Activated CD8-positive, alpha-beta memory T cell treated with anti-CD3 and anti-CD28 coated beads for 1 hour (primary cell): Measurements from ENCODE around the gene THSD4.

Experiments
- DNase-seq, 2 donors: peaks; one replicate each; pipeline ENCODE4 v3.0.0-alpha.2; 2020; ENCODE audit warnings: low read depth in 1 of 2; ENCODE audit errors: extremely low read depth in 1 of 2

The THSD4 gene

DNA sequence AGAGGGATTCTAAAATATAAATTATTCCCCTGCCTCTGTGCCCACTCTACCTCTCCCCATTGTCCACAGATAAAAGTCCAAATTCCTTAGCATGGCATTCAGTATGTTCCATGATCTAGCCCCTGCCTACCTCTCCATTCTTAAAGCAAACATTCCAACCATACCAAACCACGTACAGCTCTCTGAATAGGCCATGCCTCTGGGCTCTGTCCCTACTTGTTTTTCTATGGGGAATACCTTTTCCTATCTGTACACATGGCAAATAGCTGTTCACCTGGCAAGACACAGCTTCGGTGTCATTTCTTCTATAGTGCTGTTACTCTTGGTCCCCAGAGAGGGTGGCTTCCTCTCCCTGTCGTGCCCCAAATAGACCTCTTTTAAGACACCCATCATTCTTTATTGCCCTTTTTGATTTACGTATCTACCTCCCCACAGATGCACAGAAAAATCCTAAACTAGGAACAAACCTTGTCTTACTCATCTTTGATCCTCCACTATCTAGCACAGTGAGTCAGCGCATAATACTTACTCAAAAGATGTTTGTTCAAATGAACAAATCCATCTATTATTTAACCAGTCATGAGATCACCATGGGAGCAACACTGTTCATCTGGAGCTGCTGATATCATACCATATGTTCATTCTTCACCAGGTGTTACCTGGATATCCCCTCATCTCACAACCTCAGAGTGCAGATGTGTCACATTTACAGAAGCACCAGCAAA is 329.8 kb downstream of the THSD4 start:
- DNase-seq = no peak

DNA sequence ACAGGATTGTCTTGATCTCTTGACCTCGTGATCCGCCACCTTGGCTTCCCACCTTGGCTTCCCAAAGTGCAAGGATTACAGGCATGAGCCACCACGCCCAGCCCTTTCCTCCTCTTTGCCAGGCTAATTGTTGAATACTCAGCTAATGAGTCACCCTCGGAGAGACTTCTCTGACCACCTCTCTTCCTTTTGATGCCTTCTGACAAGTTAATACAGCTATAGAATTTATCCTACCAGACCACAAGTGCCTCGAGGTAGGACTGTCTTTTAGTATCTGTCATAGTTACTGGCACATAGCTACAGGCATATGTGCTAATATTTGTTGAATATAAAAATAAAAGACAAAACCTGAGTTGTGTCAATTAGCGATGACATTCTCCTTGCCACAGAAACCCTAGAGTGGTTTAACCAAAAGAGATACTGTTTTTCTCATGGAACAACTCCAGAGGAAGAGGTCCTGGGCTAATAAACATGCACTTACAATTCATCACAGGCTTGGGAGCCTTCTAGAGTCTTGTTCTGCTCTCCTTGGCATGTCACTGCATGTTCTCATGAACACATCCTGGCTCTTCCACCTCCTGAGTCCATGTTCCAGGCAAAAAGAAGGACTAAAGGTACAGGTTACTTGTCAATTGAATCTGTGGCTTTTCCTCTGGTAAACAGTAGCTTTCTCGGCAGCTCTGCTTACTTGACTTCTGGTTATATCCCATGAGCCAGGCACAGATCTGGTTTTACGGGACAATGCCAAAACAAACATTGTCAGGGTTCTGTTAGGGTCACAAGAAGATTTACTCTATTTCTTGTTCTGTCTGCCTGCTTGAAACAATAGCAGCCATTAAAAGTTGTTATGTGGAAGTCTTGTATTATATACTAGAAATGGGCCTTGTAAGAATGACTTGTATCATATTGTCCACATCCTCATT is 332.3 kb downstream of the THSD4 start:
- no peak for DNase-seq

DNA sequence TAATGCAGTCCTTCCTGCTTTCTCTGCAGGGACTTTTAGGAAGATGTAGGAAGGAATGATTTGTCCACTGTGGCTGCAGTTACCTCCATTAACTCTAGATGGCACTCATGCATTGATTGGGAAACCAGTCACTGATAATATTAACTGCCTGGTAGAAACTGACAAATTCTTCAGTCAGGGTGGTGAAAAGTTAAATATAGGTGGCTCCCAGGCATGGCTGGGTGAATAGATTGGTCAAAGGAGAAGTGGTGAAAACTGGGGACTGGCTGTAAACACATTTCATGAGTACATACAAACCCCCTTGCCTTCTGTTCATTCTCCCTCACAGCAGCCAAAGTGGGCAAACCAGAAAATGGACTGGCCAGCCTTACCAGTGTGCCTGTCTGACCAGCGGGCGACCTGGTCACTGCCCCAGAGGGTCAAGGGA is 333.4 kb downstream of the THSD4 start:
- no peak for DNase-seq

DNA sequence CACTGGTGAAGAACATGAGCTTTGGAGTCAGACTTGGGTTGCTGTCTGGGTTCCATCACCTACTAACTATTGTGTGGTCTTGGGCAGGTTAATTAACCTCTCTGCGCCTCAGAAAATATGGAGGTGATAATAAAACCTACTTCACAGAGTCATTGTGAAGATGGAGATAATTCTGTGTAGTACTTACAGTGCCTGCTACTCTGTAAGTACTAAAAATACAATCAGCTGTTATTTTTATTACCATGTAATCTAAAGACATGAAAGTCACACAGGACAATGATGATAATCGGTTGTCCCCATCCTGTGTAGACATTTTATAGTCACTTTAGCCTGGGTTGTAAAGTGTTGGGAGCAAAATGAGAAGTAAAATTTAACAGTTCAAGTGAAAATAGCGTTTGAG is 334.1 kb downstream of the THSD4 start:
- DNase-seq = no peak

DNA sequence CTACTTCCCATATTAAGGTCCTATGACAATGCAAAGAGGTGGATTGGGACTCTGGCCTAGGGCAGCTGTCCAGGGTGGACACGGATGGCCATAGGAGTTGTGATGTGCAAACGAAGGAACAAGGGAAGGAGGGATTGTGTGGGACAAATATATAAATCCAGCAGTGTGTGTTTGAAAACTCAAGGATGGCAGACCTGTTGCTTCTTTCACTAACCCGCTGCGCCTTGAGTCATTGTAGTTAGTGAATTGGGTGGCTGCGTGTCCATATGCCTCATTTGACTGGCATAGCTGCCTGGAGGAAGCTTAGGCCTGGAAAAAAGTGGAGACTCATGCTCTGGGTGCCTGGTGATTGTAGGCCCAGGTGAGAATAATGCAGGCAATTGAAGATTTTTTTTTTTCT is 334.7 kb downstream of the THSD4 start:
- no peak for DNase-seq

DNA sequence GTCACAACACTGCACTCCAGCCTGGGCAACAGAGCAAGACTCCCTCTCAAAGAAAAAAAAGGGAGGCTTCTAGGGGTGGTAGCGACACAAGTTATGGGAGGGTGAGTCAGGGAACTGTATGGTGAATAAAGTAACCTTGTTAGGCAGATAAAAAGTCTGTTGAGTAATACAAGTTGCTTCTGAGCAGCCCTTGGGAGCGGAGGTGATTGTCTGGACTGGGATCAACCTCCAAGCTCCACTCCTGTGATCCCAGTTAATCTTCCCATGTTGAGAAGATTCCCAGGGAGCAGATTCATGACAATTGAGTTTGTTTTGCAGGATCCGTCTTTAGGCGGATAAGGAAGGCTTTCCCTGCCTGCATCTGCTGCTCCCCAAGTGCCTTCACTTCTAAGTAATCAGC is 335.9 kb downstream of the THSD4 start:
- DNase-seq = no peak

DNA sequence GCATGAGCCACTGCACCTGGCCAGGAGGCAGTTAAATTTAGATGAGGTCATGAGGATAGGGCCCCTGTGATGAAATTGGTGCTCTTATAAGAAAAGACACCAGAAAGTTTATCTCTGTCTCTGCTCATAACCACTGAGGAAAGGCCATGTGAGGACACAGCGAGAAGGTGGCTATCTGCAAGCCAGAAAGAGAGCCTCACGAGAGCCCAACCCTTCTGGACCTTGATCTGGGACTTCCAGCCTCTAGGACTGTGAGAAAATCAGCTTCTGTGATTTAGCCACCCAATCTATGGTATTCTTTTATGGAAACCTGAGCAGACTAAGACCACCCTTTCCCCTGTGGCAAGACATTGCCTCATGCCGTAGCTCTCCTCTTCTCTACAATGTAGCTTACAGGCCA is 337.6 kb downstream of the THSD4 start:
- no peak for DNase-seq

DNA sequence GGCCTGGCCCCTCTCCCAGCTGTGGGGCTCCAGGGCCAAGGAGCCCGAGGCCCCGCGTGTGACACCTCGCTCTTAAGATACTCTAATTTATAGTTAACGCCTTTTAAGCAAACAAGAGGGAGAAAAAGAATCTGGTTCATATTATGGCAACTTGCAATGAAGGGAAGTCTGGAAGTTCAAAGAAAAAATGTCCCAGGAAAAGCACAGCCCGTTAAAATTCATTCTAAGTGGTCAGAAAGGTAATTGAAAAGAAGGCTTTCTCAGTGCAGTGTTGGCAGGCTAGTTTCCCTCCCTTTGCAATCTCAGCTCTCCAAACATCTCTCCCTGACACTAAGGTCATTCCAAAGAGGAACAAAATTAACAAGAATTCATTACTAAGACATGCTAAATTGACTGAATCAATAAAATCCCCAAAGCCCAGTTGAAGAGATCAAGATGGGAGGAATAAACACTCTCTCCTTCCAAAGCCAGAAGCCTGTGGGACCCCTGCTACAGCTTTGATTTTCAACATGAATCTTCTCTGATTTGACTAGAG is 339.3 kb downstream of the THSD4 start:
- no peak for DNase-seq

DNA sequence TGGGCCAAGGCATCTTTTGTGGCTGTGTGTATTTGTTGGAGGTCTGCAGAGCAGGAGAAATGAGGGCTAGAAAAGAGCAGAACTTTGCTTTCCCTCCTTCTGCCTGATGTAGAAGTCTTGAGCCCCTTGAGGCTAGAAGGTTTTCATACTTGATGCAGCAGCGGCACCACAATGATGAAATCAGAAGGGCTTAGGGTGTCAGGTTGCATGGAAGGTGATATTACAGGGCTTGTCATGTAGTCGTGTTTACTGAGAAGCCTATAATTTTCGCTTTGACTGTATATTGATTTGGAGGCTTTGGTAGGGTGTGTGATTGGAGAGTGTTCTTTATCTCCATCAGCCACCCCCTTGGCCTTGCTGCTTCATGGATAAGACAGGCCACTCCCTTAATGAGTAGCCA is 339.8 kb downstream of the THSD4 start:
- no peak for DNase-seq

DNA sequence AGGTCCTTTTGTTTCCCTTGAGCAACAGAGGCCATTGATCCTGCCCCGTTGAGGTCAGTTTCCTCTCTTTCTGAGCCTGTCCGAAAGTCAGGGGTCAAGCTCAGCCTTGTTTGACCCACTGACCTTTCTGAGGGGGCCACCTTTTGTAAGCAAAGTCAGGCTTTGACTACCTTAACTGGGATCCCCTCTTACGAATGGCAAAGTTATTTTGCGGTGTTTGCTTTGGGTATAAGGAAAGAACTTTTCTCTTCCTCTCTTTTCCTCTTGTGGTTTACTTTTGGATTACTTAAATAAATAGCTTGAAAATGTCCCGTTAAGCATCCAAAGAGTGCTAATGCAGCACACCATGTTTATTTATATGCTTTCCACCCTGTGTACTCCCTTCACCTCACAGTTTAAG is 340.6 kb downstream of the THSD4 start:
- DNase-seq = no peak

DNA sequence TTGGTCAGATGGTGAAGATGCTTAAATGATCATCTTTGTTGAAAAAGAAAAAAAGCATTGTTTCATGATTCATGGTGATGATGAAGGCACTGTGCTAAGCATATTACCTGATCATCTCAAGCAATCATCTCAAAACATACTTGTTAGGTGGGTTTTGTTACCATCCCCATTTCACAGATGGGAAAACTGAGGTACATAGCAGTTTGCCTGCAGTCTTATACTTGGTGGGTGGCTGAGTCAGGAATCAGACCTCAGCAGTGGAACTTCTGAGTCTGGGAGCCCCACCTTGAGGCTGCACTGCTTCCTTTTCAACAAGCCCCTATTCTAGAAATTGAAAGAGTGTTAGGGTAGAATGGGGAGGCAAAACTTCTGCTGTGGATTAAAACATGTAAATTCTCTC is 341.1 kb downstream of the THSD4 start:
- no peak for DNase-seq

DNA sequence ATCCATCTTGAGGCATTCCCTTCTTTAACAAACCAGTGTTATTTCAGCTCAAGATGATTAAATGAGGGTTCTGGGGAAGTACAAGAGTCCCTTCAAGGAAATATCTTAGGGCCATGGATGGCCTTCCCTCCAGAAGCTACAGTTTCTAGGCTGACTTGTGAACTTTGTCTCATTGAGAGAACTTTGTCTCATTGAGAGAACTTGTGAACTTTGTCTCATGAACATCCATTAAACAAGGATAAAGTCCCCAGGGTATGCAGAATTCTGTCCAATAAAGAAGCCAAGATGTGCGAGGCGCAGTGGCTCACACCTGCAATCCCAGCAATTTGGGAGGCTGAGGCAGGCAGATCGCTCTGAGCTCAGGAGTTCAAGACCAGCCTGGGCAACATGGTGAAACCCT is 341.5 kb downstream of the THSD4 start:
- no peak for DNase-seq

DNA sequence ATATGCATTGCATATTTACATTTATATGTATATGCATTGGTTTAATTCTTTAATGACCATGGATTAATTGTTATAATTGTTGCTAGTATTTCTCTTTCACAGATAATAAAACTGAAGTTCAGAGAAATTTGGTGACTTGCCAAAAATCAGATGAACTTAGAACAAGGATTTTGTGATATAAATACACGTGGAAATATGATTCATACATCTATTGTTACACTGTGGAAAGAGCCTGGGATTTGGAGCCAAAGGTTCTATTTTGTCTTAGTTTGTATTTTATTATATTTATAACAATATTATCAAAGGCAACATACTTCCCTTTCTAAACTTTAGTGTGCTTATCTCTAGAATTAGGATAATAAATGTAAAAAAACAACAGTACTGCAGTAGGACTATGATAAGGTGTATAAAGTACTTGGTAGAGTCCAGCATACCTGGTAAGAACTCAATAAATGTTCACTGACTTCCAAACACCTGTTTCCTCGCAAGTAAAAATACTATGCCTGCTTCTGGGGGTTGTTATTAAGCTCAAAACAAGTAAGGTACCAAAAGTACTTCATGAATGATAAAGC is 342.9 kb downstream of the THSD4 start:
- DNase-seq = no peak

DNA sequence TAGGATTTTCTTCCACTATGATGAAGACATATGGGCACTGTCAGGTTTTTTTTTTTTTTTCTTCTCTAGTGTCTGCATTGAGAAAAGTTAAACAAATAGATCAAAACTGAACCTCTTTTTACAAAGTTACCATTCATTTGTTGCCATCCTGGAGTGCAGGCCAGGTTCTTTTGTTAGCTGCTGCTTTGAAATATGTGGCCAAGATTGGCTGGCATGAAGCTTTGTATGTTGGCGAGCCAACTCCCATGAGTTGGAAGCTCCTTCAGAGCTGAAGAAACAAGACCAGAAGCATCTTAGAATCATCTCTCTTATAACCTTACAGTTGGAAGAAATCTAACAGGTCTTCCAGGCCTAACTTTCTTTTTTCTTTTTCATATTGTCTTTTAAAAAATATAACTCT is 346.5 kb downstream of the THSD4 start:
- no peak for DNase-seq

DNA sequence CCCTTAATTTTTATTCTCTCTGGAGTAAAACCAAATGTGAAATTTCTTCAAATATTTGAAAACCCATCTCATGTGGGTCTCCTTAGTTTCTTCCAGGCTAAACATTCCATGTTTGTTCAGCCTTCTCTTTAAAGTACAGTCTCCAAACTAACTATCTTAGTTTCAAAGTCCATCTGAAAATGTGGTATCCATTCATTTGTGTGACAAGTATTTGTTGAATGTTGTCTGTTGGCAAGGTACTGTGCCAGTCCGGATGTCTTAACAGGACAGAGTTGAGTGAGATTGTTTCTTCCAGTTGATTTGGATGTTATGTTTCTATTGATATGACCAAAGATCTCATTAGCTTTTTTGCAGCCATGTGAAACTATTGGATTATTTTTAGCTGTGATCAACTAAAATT is 347.4 kb downstream of the THSD4 start:
- DNase-seq = no peak

DNA sequence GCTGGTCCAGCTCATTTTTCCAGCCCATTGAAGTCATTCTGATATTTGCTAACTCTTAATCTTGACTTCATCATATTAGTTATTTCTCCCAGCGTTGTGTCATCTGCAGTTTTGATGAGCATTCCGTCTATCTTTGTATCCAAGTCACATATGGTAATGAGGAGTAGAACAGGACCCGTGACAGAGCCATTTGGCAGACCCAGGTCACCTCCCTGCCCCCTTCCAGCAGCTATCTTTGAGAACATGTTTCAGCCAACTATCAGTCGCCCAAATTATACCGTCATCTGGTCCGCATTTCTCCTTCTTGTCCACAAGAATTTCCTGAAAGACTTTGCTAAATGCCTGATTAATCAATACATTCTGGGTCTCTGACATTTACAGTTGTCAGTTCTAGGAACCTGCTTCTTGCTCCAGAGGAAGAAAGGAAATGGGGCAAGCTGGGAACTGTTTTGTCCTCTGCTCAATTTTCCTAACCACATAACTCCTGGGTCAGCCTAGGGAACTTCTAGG is 347.9 kb downstream of the THSD4 start:
- DNase-seq = no peak

DNA sequence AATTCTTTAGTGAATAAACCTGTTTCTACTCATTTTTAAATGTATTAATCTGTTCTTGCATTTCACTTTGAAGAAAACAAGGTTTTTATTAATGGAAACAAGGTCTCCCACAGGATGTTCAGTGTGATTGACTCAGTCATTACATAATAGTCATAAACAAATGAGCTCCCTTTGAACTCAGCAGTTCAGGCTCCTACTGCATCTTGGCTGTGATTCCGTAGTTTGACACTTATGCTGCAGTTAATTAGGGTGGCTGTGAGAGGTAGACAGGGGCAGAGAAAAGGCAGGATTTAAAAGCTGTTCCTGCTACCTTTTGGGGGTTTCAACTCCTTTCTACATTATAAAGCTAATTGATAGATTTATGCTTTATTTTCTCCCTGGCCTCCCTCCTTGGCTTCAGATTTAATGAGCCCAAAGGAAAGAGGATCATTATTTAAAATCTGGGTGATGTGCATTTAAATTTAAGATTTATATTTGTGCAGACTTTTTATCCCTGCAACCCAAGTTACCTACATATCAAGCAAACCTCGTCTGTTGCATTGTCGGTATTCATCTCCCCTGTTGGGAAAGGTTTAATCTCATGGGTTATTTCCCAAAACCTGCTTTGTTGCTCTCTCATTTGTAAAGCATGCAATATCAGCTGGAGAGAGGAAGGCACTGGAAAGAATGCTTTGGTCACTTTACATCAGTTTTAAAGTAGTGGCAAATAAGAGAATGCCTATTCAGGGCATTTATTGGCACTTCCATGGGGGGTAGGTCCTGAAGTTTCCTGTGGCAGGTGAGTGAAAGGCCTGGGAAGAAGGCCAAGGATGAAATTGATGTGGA is 350.1 kb downstream of the THSD4 start:
- DNase-seq = no peak

DNA sequence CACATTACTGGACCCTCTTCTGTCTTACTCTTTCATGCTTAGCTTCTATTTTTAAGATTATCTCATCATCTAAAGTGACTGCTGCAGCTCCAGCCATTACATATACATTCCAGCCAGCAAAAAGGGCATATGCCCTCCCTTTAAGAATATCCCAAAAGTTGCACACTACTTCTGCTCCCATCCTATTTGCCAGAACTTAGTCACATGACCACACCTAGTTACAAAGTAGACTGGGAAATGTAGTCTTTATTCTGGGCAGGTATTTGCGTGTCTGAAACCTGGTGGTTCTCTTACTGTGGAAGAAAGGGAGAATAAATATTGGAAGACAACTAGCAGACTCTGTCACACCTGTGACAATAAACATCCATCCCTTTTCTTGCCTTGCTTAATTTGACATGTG is 353.4 kb downstream of the THSD4 start:
- no peak for DNase-seq

DNA sequence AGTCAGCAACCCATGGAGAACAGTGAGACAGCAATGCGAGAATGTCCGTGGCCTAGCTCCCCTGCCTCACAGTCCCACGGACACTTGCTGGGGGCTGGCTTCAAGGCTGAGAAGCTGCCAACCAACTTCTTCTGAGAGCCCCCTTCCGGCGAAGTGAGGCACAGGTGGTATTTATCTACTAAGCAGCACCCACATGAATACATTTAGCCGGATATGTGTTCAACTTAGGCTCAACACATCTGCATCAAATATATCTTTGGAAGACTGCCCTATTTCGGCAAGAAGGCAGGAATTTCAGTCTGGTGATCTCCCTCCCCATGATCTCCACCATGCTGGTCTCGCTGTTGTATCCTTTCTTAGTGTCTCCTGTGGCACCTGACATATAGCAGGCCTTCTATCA is 354.1 kb downstream of the THSD4 start:
- no peak for DNase-seq

DNA sequence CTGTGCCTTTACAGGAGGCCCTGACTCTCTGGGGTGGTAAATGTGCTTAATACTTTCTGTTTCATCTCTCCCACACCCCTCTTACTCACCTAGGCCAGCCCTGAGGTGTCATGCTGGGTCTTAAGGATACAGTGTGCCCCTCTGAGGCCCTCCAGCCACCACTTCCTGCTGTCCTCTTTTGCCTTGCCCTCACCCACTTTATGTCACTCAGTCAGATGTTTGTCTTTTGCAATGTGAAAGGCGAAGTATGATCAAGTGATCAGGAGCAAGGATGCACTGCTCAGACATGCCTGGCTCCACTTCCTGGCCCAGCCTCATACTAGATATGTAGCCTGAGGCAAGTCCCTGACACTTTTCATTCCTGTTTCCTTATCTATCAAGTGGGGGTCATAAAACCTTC is 356.1 kb downstream of the THSD4 start:
- no peak for DNase-seq

DNA sequence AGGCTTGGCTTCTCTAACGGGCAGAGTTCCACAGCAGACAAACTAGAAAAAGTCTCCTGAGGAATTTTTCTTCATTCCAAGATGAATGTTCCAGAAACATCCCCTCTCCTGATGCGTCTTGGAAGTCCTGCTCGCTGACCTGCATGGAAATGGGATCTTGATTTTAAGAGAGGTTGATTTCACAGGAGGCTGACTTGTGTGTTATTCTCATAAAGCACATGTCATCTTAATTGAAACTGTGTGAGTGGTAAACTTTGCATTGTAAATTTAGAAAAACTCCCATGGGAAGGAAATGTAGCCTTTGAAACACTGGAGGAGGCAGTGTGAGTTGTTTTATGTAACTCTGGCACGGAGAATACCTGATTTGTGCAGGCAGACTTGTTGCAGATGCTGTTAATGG is 357.3 kb downstream of the THSD4 start:
- no peak for DNase-seq
